ENCODE data around the gene DNAAF2. TPM values are rescaled to one million over a fixed set of nuclear protein-coding genes. Genes with fewer than 3 reads are reported as not detected.

The DNAAF2 gene
- total and polyA plus RNA-seq, 2 of the 13 experiments (the other 11 are each of a cell fraction or from before 2014, with no cell fraction given): 6.1 to 13.6 TPM

DNA sequence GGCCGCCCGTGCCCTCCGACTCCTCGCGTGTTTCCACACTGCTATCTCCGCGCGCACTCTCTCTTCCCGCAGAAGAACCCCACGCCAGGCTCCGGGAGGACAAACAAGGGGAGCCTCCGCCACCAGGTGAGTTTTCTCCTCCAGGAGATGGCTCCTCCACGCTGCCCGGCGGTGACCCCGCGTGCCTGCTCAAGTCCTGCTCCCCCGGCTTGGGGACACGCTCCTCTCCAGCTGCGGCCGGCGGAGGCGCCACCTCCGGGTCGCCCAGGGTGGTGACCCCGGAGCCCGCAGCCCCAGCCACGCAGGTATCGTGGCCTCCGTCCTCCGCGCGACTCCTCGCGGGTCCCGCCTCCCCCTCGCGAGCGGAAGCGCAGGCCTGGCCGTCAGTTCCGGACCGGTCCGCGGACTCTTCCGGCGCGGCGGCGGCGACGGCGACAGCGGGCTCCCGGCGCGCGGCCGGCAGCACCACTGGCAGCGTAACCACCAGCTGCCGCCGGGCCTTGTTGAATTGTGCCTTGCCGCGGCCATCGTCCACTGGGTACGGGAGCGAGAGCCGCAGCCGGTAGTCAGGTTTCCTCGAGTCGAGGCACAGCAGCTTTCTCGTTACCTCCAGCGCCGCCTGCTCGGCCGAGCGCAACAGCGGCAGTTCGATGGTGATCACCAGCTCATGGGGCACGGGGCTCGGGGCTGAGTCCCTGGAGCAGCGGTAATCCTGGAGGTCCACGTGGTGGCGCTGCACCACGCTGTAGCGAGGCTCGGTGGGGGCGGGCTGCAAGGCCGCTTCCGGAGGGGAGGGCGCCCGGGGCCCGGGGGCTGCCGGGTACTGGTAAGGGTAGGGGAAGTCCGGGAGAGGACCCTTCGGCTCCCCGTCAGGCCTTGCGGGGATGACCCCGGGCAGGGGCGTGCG lies 1.2 kb downstream of the DNAAF2 start (continued):
- TF ChIP-seq, protein P1, sequence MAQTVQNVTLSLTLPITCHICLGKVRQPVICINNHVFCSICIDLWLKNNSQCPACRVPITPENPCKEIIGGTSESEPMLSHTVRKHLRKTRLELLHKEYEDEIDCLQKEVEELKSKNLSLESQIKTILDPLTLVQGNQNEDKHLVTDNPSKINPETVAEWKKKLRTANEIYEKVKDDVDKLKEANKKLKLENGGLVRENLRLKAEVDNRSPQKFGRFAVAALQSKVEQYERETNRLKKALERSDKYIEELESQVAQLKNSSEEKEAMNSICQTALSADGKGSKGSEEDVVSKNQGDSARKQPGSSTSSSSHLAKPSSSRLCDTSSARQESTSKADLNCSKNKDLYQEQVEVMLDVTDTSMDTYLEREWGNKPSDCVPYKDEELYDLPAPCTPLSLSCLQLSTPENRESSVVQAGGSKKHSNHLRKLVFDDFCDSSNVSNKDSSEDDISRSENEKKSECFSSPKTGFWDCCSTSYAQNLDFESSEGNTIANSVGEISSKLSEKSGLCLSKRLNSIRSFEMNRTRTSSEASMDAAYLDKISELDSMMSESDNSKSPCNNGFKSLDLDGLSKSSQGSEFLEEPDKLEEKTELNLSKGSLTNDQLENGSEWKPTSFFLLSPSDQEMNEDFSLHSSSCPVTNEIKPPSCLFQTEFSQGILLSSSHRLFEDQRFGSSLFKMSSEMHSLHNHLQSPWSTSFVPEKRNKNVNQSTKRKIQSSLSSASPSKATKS (CRISPR knock-in tag; IDR thresholded peaks at IDR 0.05): peak; percentile 94; the same call in 1 of the 2 replicates
- TF ChIP-seq ZNF549 (CRISPR knock-in tag; IDR thresholded peaks at IDR 0.05) (no peak), EEA1 (CRISPR knock-in tag; IDR thresholded peaks at IDR 0.05; ENCODE audit: borderline replicate concordance) (0 out of 2 replicates have a peak, but pooled peaks have one; percentile 81), ZBTB38 (CRISPR knock-in tag; IDR thresholded peaks at IDR 0.05) (peak; percentile 82), JUND (CRISPR knock-in tag; IDR thresholded peaks at IDR 0.05) (0 out of 2 replicates have a peak, but pooled peaks have one; percentile 51), SMARCE1 (IDR thresholded peaks at IDR 0.05; ENCODE audit: borderline replicate concordance) (no peak), SALL2 (CRISPR knock-in tag; IDR thresholded peaks at IDR 0.05) (peak; percentile 34; the same call in 1 of the 2 replicates), ZNF335 (CRISPR knock-in tag; IDR thresholded peaks at IDR 0.05) (peak; percentile 91), KDM5A (IDR thresholded peaks at IDR 0.05; ENCODE audit: borderline replicate concordance, low read length) (peak; percentile 54; the same call in 1 of the 2 replicates), ZNF121 (CRISPR knock-in tag; IDR thresholded peaks at IDR 0.05) (peak; percentile 79), TBP (CRISPR knock-in tag; IDR thresholded peaks at IDR 0.05) (no peak), HOXA5 (CRISPR knock-in tag; IDR thresholded peaks at IDR 0.05) (peak; percentile 53; the same call in 1 of the 2 replicates), HDAC2 (CRISPR knock-in tag; IDR thresholded peaks at IDR 0.05) (peak; percentile 48; the same call in 1 of the 2 replicates), NFIB (CRISPR knock-in tag; IDR thresholded peaks at IDR 0.05; ENCODE audit: borderline replicate concordance) (no peak), KLF12 (CRISPR knock-in tag; IDR thresholded peaks at IDR 0.05; ENCODE audit: borderline replicate concordance) (no peak; the same call in 1 of the 2 replicates), XRCC5 (optimal IDR thresholded peaks at IDR 0.05; ENCODE audit: low read length) (peak; percentile 66), CREM (IDR thresholded peaks at IDR 0.05) (peak; percentile 26; the same call in 1 of the 2 replicates), CREM (CRISPR knock-in tag; IDR thresholded peaks at IDR 0.05) (no peak), ZNF431 (CRISPR knock-in tag; IDR thresholded peaks at IDR 0.05; ENCODE audit: borderline replicate concordance, low read depth) (peak; percentile 82), TAF1 (CRISPR knock-in tag; IDR thresholded peaks at IDR 0.05) (peak; percentile 67), NFRKB (IDR thresholded peaks at IDR 0.05) (no peak)
- TF ChIP-seq, protein P2, sequence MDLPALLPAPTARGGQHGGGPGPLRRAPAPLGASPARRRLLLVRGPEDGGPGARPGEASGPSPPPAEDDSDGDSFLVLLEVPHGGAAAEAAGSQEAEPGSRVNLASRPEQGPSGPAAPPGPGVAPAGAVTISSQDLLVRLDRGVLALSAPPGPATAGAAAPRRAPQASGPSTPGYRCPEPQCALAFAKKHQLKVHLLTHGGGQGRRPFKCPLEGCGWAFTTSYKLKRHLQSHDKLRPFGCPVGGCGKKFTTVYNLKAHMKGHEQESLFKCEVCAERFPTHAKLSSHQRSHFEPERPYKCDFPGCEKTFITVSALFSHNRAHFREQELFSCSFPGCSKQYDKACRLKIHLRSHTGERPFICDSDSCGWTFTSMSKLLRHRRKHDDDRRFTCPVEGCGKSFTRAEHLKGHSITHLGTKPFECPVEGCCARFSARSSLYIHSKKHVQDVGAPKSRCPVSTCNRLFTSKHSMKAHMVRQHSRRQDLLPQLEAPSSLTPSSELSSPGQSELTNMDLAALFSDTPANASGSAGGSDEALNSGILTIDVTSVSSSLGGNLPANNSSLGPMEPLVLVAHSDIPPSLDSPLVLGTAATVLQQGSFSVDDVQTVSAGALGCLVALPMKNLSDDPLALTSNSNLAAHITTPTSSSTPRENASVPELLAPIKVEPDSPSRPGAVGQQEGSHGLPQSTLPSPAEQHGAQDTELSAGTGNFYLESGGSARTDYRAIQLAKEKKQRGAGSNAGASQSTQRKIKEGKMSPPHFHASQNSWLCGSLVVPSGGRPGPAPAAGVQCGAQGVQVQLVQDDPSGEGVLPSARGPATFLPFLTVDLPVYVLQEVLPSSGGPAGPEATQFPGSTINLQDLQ (CRISPR knock-in tag; IDR thresholded peaks at IDR 0.05): no peak; the same call in 1 of the 2 replicates
- TF ChIP-seq, protein P3, sequence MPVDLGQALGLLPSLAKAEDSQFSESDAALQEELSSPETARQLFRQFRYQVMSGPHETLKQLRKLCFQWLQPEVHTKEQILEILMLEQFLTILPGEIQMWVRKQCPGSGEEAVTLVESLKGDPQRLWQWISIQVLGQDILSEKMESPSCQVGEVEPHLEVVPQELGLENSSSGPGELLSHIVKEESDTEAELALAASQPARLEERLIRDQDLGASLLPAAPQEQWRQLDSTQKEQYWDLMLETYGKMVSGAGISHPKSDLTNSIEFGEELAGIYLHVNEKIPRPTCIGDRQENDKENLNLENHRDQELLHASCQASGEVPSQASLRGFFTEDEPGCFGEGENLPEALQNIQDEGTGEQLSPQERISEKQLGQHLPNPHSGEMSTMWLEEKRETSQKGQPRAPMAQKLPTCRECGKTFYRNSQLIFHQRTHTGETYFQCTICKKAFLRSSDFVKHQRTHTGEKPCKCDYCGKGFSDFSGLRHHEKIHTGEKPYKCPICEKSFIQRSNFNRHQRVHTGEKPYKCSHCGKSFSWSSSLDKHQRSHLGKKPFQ (CRISPR knock-in tag; IDR thresholded peaks at IDR 0.05; ENCODE audit: insufficient replicate concordance): peak; percentile 34
- TF ChIP-seq, protein P4, sequence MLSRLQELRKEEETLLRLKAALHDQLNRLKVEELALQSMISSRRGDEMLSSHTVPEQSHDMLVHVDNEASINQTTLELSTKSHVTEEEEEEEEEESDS (CRISPR knock-in tag; IDR thresholded peaks at IDR 0.05; ENCODE audit: borderline replicate concordance): no peak
